Measurements from ENCODE around the gene APLP2.

DNA sequence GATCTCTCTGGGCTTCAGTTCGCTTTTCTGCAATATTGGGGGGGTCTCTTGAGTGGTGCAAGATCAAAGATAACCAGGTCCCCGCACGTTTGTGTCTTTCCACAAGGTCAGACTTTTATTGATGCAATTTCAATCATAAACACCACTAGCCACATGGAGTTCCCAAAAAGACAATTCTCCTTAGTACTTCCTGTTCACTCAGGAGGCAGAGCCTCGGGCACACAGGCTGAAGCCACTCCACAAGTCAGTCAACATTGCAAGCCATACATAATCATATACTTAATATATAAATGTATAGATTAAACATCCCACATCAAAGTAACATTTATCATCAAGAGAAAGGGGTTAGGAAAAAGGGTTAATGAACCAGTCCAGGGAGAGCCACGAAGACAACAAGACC lies 101.8 kb downstream of the APLP2 start:
- TF ChIP-seq, protein P1, sequence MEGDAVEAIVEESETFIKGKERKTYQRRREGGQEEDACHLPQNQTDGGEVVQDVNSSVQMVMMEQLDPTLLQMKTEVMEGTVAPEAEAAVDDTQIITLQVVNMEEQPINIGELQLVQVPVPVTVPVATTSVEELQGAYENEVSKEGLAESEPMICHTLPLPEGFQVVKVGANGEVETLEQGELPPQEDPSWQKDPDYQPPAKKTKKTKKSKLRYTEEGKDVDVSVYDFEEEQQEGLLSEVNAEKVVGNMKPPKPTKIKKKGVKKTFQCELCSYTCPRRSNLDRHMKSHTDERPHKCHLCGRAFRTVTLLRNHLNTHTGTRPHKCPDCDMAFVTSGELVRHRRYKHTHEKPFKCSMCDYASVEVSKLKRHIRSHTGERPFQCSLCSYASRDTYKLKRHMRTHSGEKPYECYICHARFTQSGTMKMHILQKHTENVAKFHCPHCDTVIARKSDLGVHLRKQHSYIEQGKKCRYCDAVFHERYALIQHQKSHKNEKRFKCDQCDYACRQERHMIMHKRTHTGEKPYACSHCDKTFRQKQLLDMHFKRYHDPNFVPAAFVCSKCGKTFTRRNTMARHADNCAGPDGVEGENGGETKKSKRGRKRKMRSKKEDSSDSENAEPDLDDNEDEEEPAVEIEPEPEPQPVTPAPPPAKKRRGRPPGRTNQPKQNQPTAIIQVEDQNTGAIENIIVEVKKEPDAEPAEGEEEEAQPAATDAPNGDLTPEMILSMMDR (conservative IDR thresholded peaks at IDR 0.05 in 1 of 2, IDR thresholded peaks at IDR 0.05 in 1 of 2; ENCODE audit: extremely low read depth in 1 of 2, insufficient read depth in 1 of 2, low read depth in 1 of 2, low read length in 2 of 2), result no peak
- TF ChIP-seq EZH2 (IDR thresholded peaks at IDR 0.05; ENCODE audit: borderline replicate concordance, low read length), result no peak

All from mammary epithelial cell (primary cell).